GM19023 (cell line): ENCODE data around the gene TEKTIP1.
A peak's percentile ranks its signal among the peaks of the same experiment; 100 is the strongest.

Source experiments
- ATAC-seq: cut with Tn5 transposase; IDR thresholded peaks from one replicate; pipeline ENCODE4 v1.9.1; 2021; ENCODE audit warnings: mild to moderate bottlenecking, moderate library complexity; ENCODE audit not compliant: unreplicated experiment

Gene TEKTIP1

GRCh38 chr19:3538965-3539755 is at the start of gene TEKTIP1:
Gene TEKTIP1 (plus strand): TSS chr19:3539174. CDS start chr19:3539178, 4 bp downstream.
- no peak for ATAC-seq

- ATAC-seq = no peak
Observed at GRCh38 chr19:3491396-3492119, 47.4 kb upstream of the TEKTIP1 start.

DNA sequence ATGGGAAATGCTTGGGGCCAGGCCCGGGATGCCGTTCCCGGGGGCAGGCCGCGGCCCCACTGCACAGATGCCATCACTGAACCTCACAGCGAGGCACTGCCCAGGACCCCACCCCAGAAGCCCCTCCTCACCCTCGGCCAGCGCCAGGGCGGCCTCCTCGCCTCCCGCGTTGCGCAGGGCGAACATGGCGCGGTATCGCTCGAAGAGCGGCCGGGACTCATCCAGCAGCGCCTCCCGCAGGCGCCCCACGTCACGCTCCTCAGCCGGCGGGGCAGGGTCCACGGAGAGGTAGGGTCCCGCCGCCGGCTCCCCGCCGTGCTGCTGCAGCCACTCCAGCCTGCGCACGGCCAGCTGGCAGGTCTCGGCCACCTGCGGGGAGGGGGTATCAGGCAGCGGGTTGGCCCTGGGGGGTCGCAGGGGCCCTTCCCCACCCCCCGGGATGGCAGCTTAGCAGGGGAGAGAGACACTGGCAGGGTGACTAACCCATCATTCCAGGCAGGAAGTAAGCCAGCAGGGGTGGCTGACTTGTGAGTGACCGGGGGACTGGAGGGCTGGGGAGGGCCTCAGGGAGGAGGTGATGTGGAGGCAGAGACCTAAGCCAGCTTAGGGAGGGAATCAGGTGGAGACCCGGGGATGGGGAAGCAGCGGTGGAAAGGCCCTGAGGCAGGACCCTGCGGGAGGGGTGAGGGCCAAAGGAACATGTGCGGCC is 46.7 kb upstream of the TEKTIP1 start:
- no peak for ATAC-seq

DNA sequence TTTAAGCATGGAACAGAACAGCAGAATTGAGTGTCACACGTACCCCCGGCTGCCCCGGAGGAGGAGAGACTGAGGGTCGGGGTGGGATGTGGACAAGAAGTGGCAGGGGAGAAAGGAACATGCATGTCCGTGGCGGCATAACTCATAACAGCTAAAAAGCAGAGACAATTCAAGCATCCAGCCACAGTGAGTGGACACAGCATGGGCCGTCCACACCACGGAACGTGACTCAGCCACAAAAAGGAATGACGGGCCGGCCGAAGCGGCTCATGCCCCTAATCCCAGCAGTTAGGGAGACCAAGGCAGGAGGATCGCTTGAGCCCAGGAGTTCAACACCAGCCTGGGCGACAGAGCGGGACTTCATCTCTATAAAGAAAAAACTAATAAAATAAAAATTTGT is 46.1 kb upstream of the TEKTIP1 start:
- no peak for ATAC-seq

DNA sequence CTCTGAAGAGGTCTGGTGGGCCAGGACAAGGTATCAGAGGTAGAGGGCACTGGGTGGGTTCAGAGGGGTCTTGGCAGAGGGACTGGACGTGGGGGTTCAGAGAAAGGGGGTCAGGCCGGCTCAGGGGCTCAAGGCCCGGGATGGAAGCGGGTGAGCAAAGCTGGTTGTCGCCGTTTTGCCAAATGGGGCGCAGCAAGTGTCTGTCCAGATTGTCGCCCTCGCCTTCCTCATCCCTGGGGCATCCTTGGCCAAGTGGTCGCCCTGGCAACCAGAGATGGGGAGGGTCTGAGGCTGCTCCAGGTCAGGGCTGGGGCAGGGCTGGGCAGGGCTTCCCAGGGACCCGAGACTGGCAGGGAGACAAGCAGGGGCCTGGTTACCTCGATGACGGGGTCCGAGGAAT is 45.3 kb upstream of the TEKTIP1 start:
- ATAC-seq = no peak

GRCh38 chr19:3494051-3494450 is 44.9 kb upstream of the TEKTIP1 start:
- ATAC-seq = no peak

DNA sequence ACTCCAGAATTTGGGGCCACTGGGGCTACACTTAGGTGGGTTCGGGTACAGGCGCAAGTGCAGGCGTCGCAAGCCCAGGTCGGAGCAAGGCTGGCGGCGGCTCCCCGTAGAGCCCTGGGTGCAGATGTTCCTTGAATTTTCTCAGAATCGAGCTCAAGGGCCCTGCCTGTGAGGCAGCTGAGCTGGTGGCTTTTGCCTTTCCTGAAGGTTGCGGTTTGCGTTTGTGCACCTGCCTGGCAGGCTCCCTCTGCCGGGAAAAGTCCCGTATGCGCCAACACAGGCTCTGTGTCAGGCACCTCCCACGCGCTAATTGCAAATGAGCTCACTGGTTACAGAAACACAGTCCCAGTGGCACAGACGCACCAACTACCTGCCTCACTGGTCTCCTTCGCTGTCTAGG is 44.4 kb upstream of the TEKTIP1 start:
- ATAC-seq = no peak

DNA sequence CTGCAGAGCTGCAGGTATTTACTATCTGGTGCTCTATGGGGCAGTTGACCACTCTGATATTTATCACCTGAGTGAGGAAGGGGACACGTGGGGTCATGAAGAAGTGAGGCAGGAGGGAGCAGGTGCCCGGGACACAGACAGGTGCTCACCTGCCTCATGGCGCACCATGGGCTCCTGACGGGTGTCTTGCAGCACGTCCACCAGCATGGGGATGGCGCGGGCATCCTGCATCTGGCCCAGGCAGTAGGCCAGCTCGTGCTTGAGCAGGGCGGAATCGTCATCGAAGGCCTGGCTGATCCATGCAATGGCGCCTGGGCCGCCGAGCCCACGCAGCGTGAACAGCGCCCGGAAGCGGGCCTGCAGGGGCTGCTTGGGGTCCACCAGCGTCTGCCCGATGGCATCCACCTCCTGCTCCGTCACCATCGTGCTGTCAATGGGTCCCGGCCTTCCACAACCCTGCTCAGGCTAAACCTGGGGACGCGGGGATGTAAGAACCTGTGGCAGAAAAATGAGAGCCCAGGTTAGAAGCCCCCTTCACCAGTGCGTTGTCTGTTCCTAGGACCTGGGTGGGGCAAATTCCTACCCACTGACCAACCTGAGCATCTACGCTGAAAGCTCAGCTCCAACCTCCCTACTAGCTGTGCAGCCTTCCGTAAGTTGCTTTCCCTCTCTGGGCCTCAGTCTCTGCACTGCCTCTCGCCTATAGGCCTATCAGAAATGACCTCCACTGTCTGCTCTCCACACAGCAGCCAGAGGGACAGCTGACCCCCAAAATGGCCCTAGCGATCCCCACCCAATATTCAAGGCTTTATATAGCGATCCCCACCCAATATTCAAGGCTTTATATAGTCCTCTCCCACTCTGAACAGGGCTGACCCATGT is 42.3 kb upstream of the TEKTIP1 start:
- ATAC-seq = no peak

DNA sequence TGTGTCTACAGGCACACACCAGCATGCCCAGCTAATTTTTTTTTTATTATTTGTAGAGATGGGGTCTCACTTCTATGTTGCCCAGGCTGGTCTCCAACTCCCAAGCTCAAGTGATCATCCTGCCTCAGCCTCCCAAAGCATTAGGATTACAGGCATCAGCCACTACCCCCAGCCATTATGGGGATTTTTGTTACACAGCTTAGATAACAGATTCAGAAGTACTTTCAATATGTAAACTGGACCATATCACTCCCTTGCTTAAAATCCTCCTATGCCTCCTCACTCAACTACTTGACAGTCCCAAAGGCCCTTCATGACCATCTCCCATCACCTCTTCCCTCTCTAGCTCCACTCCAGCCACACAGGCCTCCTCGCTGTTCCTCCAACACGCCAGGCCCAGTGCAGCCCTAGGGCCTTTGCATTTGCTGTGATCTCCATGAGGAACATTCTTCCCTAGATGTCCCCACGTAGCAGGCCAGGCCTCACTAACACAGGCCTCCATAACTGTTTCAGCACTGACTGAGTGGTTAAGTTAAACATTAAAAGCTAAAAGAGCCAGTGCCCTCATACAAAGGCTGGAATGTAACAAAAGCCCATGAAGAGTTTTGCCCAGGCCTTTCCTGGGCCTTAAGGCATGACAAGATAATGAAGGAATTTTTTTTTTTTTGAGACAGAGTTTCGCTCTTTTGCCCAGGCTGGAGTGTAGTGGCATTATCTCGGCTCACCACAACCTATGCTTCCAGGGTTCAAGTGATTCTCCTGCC is 41.0 kb upstream of the TEKTIP1 start:
- no peak for ATAC-seq

DNA sequence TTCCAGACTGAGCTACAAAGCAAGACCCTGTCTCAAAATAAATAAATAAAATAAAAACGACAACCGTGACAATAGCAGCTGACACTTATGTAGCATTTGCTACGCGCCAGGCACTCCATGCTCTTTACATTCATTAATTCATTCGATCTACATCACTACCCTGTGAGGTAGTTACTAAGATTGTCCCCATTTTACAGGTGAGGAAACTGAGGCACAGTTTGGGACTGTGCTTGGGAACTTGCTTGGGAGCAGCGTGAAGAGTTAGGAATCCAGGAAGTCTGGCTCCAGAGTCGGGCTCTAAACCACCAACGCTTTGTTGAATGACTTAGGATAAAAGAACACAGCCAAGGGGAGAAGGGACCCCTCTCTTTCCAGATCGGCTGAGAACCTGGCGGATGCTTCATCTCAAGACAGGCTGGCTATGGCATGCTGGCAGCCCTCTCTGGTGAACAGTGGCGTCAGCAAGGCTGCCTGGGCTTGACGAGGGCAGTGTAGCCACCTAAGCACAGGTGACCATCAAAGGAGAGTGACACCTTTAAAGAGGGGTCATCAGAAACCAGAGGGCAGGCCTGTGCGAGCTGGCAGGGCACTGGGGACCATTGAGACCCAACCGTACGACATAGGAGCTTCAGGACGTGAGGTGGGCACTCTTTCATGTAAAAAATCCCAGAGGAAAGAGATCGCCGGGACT is 39.1 kb upstream of the TEKTIP1 start:
- no peak for ATAC-seq

DNA sequence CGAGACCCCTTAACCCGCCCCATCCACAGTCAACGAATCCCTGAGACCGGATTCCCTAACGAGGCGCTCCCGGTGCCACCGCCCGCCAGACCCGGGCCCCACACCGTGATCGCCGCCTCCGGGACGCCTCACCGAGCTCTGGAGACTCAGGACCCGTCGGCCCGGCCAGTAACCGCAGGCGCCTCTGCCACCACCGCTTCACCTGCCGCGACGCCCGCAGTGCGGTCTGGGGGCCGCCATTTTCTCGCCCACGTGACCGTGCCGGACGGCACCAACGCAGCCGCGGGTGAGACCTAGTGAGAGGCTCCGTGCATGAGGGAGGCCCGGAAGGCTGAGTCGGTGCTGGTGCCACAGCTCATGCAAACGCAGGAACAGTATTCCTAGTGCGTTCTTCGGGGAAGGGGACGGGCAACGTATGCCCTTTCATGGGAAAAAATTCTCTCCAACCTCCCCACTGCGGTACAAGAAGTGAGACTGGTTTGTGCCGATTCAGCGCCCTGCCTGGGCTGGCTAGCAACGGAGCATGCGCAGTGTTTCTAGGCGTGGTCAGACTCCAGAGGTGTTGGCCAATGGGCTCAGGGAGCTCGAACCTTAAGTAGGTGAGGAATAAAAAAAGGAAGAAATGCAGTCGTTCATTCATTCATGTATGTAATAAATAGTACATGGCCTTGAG is 38.4 kb upstream of the TEKTIP1 start, which contains the start of gene DOHH:
Gene DOHH, minus strand, starts transcription at position 246 of the 673 bp plus-strand sequence. CDS start 3,860 bp downstream, outside the sequence.
- peak; percentile 80 for ATAC-seq

GRCh38 chr19:3501780-3502179 is 37.2 kb upstream of the TEKTIP1 start:
- ATAC-seq = no peak

DNA sequence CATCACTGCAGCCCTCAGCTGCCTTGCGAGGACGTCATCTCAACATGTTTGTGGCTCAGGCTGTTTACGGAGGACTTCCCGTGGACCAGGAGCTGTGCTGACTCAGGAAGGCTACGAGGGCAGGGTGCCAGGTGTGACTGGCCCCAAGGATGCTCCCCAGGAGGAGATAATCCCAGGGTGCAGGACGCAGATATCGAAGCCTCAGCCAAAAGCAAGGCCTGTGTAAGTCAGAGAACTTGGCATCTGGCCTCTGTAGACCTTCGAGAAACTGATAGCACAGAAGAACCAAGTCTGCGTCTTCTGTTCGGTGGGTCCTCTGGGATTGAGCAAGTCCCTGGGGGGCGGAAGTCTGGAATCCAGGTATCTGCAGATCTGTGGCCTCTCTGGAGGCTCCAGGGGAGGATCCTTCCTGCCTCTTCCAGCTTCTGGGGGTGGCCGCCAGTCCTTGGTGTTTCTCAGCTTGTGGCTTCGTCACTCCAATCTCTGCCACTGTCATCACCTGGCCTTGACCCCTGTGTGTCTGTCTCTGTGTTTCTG is 35.9 kb upstream of the TEKTIP1 start:
- no peak for ATAC-seq

GRCh38 chr19:3504735-3505134 is 34.2 kb upstream of the TEKTIP1 start:
- no peak for ATAC-seq

- peak; percentile 85 for ATAC-seq
Observed at GRCh38 chr19:3505598-3506383, 33.2 kb upstream of the TEKTIP1 start, which contains the start of gene FZR1. Gene FZR1 (plus strand): TSS chr19:3506311. CDS start chr19:3522990, 16,679 bp downstream.

- peak; percentile 11 for ATAC-seq
Observed at GRCh38 chr19:3506384-3507340, 32.3 kb upstream of the TEKTIP1 start.
